ENCODE data around the gene ESRRB.

The ESRRB gene

GRCh38 chr14:76375947-76376404 lies at the start of gene ESRRB:
ESRRB (plus strand) TSS chr14:76376137; CDS start chr14:76376402, 265 bp downstream.
- no peak within 1 kb of the TSS for H3K4me3 ChIP-seq (ENCODE audit: low read depth, low read length)
- no peak for DNase-seq (ENCODE audit: low read depth)
- TF ChIP-seq CTCF (IDR thresholded peaks at IDR 0.05; ENCODE audit: low read depth, low read length, missing control alignments): no peak

GRCh38 chr14:76326918-76327689 lies 48.8 kb upstream of the ESRRB start:
- no peak for TF ChIP-seq CTCF (IDR thresholded peaks at IDR 0.05; ENCODE audit: low read depth, low read length, missing control alignments)
- no peak for DNase-seq (ENCODE audit: low read depth)

GRCh38 chr14:76328457-76329137 lies 47.3 kb upstream of the ESRRB start:
- H3K4me3 ChIP-seq (ENCODE audit: low read depth, low read length): no peak overlapping the region
- no peak for TF ChIP-seq CTCF (IDR thresholded peaks at IDR 0.05; ENCODE audit: low read depth, low read length, missing control alignments)

More at GRCh38 chr14:76326918-76327689, 48.8 kb upstream of the ESRRB start:
- H3K4me3 ChIP-seq (ENCODE audit: low read depth, low read length): no peak overlapping the region

GRCh38 chr14:76329154-76329928 lies 46.6 kb upstream of the ESRRB start:
- no peak for TF ChIP-seq CTCF (IDR thresholded peaks at IDR 0.05; ENCODE audit: low read depth, low read length, missing control alignments)
- H3K4me3 ChIP-seq (ENCODE audit: low read depth, low read length): no peak overlapping the region
- DNase-seq (ENCODE audit: low read depth): no peak

More at GRCh38 chr14:76328457-76329137, 47.3 kb upstream of the ESRRB start:
- DNase-seq (ENCODE audit: low read depth): no peak

GRCh38 chr14:76329951-76330350 lies 46.0 kb upstream of the ESRRB start:
- no peak overlapping the region for H3K4me3 ChIP-seq (ENCODE audit: low read depth, low read length)
- DNase-seq (ENCODE audit: low read depth): no peak
- no peak for TF ChIP-seq CTCF (IDR thresholded peaks at IDR 0.05; ENCODE audit: low read depth, low read length, missing control alignments)

- no peak overlapping the region for H3K4me3 ChIP-seq (ENCODE audit: low read depth, low read length)
- no peak for TF ChIP-seq CTCF (IDR thresholded peaks at IDR 0.05; ENCODE audit: low read depth, low read length, missing control alignments)
- DNase-seq (ENCODE audit: low read depth): no peak
These were observed 45.3 kb upstream of the ESRRB start for GRCh38 chr14:76330411-76331327.

Data from GM12864 (cell line).